HepG2 (cell line): ENCODE measurements around the gene FANCD2OS. TPM values are rescaled to one million over a fixed set of nuclear protein-coding genes. Genes with fewer than 3 reads are reported as not detected.

Experiments
- FOSL2 ChIP-seq: sonication (generic); formaldehyde crosslinking; IDR thresholded peaks from 2 replicates; pipeline ENCODE4 v1.4.0; 2020; ENCODE audit warnings: missing genetic modification reagents
- RFXAP ChIP-seq: sonication (generic); formaldehyde crosslinking; IDR thresholded peaks from 2 replicates; pipeline ENCODE4 v1.4.0; 2020; ENCODE audit warnings: missing genetic modification reagents, borderline replicate concordance
- SOX13 ChIP-seq, 3 experiments: fragments of 450-650 bp in 1 of 3; sonication (generic) in 1 of 3; formaldehyde crosslinking in 1 of 3; IDR thresholded peaks in 2 of 3; conservative IDR thresholded peaks in 1 of 3; 2 replicates each; pipeline versions ENCODE4 v1.5.0 to v1.6.1; 2016 to 2020; ENCODE audit warnings: antibody characterized with exemption in 1 of 3, mild to moderate bottlenecking in 1 of 3, missing compliant biosample characterization in 1 of 3, missing genetic modification reagents in 1 of 3, moderate library complexity in 1 of 3
- ZBTB42 ChIP-seq: sonication (generic); formaldehyde crosslinking; IDR thresholded peaks from 2 replicates; pipeline ENCODE4 v1.5.0; 2020; ENCODE audit warnings: mild to moderate bottlenecking, missing genetic modification reagents
- ZKSCAN5 ChIP-seq: sonication (generic); formaldehyde crosslinking; IDR thresholded peaks from 2 replicates; pipeline ENCODE4 v1.5.1; 2020; ENCODE audit warnings: mild to moderate bottlenecking, missing genetic modification reagents
- ZNF101 ChIP-seq: sonication (generic); formaldehyde crosslinking; IDR thresholded peaks from 2 replicates; pipeline ENCODE4 v1.4.0; 2020; ENCODE audit warnings: mild to moderate bottlenecking, low read depth, missing genetic modification reagents, borderline replicate concordance
- ZNF138 ChIP-seq: sonication (generic); formaldehyde crosslinking; IDR thresholded peaks from 2 replicates; pipeline ENCODE4 v1.5.0; 2020; ENCODE audit warnings: mild to moderate bottlenecking, low read depth, missing genetic modification reagents
- ZNF34 ChIP-seq: sonication (generic); formaldehyde crosslinking; IDR thresholded peaks from 2 replicates; pipeline ENCODE4 v1.4.0; 2020; ENCODE audit warnings: mild to moderate bottlenecking, missing genetic modification reagents, borderline replicate concordance
- ZNF484 ChIP-seq: sonication (generic); formaldehyde crosslinking; IDR thresholded peaks from 2 replicates; pipeline ENCODE4 v1.5.1; 2020; ENCODE audit warnings: mild to moderate bottlenecking, low read depth, missing genetic modification reagents, borderline replicate concordance
- ZNF709 ChIP-seq: sonication (generic); formaldehyde crosslinking; IDR thresholded peaks from 2 replicates; pipeline ENCODE4 v1.5.0; 2020; ENCODE audit warnings: mild to moderate bottlenecking, missing genetic modification reagents
- ZNF768 ChIP-seq: sonication (generic); formaldehyde crosslinking; IDR thresholded peaks from 2 replicates; pipeline ENCODE4 v1.4.0; 2020; ENCODE audit warnings: missing genetic modification reagents
- ZNF773 ChIP-seq: sonication (generic); formaldehyde crosslinking; IDR thresholded peaks from 2 replicates; pipeline ENCODE4 v1.4.0; 2020; ENCODE audit warnings: missing genetic modification reagents, borderline replicate concordance
- polyA plus RNA-seq, 8 experiments: library from polyadenylated mRNA; depleted of rRNA in 3 of 8; stranded (reverse) in 7 of 8; unstranded in 1 of 8; fragments of >200 nt; fragmentation: Illumina TruSeq in 4 of 8; extraction: Trizol in 4 of 8; gene quantifications; 2 replicates each; pipeline versions ENCODE4 v1.2.1 to v1.2.3, GENCODE V29; 2011 to 2016; ENCODE audit warnings: low read depth in 4 of 8, missing spikeins in 1 of 8, mixed read lengths in 1 of 8; ENCODE audit not compliant: insufficient read depth in 1 of 8
- total RNA-seq, 5 experiments: library from RNA; depleted of rRNA; stranded (reverse); fragments of >200 nt; fragmentation: Illumina TruSeq; extraction: Trizol; gene quantifications; 2 replicates each; pipeline ENCODE4 v1.2.3, GENCODE V29; 2016; ENCODE audit warnings: low read depth in 1 of 5
- TF ChIP-seq, protein P1 (sequence below): sonication (generic); formaldehyde crosslinking; IDR thresholded peaks from 2 replicates; pipeline ENCODE4 v1.4.0; 2020; ENCODE audit warnings: missing genetic modification reagents
- TF ChIP-seq, protein P2 (sequence below): sonication (generic); formaldehyde crosslinking; IDR thresholded peaks from 2 replicates; pipeline ENCODE4 v1.5.1; 2020; ENCODE audit warnings: missing genetic modification reagents, mild to moderate bottlenecking, borderline replicate concordance
- TF ChIP-seq, protein P3 (sequence below): sonication (generic); formaldehyde crosslinking; IDR thresholded peaks from 2 replicates; pipeline ENCODE4 v1.4.0; 2020; ENCODE audit warnings: mild to moderate bottlenecking, missing genetic modification reagents
- TF ChIP-seq, protein P4 (sequence below): sonication (generic); formaldehyde crosslinking; IDR thresholded peaks from 2 replicates; pipeline ENCODE4 v1.4.0; 2020; ENCODE audit warnings: missing genetic modification reagents, borderline replicate concordance

Gene FANCD2OS
- total and polyA plus RNA-seq, 2 of the 13 experiments (the other 11 are each of a cell fraction or from before 2014, with no cell fraction given) = not detected

DNA sequence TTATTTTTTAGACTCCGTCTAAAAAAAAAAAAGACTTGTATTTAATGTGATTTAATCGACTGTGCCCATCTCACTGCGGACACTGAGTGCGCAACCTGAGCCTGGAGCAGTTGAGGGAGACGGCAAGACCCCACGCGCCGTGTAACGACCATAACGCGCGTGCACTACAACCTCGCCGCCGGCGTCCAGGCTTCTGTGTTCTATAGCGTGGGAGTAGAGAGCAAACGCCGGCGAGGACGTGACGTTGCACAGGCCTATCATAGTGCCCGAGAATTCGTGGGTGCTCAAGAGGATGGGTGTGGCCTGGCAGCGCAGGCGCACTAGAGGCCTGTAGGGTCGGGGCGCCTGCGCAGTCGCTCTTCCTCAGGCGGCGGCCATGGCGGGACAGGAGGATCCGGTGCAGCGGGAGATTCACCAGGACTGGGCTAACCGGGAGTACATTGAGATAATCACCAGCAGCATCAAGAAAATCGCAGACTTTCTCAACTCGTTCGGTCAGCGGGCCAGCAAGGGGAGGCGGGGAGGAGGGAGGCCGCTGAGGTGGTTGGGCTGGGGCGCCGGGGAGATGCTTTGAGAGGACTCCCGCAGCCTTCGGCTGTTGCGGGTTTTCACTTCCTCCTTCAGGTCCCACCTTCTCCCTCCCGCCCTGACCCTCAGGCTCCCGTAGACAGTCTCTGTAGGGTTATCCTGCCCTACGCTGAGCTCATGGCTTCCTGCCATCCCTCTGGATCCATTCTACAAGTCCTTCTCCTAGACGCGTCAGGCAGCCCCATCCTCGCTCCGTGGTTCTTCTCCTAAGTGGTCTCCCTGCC is 7.5 kb upstream of the FANCD2OS start, which contains the start of gene BRK1 (continued):
- TF ChIP-seq, protein P1, sequence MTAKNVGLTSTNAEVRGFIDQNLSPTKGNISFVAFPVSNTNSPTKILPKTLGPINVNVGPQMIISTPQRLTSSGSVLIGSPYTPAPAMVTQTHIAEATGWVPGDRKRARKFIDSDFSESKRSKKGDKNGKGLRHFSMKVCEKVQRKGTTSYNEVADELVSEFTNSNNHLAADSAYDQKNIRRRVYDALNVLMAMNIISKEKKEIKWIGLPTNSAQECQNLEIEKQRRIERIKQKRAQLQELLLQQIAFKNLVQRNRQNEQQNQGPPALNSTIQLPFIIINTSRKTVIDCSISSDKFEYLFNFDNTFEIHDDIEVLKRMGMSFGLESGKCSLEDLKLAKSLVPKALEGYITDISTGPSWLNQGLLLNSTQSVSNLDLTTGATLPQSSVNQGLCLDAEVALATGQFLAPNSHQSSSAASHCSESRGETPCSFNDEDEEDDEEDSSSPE (CRISPR knock-in tag) = peak; percentile 63
- TF ChIP-seq ZNF709 = peak; percentile 70; the same call in 1 of the 2 replicates
- TF ChIP-seq, protein P2, sequence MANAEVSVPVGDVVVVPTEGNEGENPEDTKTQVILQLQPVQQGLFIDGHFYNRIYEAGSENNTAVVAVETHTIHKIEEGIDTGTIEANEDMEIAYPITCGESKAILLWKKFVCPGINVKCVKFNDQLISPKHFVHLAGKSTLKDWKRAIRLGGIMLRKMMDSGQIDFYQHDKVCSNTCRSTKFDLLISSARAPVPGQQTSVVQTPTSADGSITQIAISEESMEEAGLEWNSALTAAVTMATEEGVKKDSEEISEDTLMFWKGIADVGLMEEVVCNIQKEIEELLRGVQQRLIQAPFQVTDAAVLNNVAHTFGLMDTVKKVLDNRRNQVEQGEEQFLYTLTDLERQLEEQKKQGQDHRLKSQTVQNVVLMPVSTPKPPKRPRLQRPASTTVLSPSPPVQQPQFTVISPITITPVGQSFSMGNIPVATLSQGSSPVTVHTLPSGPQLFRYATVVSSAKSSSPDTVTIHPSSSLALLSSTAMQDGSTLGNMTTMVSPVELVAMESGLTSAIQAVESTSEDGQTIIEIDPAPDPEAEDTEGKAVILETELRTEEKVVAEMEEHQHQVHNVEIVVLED (CRISPR knock-in tag) = peak; percentile 76; the same call in 1 of the 2 replicates
- TF ChIP-seq ZNF101 (CRISPR knock-in tag) = no peak
- TF ChIP-seq, protein P3, sequence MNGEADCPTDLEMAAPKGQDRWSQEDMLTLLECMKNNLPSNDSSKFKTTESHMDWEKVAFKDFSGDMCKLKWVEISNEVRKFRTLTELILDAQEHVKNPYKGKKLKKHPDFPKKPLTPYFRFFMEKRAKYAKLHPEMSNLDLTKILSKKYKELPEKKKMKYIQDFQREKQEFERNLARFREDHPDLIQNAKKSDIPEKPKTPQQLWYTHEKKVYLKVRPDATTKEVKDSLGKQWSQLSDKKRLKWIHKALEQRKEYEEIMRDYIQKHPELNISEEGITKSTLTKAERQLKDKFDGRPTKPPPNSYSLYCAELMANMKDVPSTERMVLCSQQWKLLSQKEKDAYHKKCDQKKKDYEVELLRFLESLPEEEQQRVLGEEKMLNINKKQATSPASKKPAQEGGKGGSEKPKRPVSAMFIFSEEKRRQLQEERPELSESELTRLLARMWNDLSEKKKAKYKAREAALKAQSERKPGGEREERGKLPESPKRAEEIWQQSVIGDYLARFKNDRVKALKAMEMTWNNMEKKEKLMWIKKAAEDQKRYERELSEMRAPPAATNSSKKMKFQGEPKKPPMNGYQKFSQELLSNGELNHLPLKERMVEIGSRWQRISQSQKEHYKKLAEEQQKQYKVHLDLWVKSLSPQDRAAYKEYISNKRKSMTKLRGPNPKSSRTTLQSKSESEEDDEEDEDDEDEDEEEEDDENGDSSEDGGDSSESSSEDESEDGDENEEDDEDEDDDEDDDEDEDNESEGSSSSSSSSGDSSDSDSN (CRISPR knock-in tag) = peak; percentile 15; the same call in 1 of the 2 replicates
- TF ChIP-seq ZNF138 (CRISPR knock-in tag) = 0 out of 2 replicates have a peak, but pooled peaks have one; percentile 66
- no peak for TF ChIP-seq SOX13 (IDR thresholded peaks at IDR 0.05)
- TF ChIP-seq SOX13 (CRISPR knock-in tag; conservative IDR thresholded peaks at IDR 0.05 in 1 of 2, IDR thresholded peaks at IDR 0.05 in 1 of 2) = 0 out of 4 replicates have a peak, but pooled peaks of 1 of the 2 experiments have one; percentile 9
- TF ChIP-seq ZKSCAN5 (CRISPR knock-in tag) = no peak
- TF ChIP-seq, protein P4, sequence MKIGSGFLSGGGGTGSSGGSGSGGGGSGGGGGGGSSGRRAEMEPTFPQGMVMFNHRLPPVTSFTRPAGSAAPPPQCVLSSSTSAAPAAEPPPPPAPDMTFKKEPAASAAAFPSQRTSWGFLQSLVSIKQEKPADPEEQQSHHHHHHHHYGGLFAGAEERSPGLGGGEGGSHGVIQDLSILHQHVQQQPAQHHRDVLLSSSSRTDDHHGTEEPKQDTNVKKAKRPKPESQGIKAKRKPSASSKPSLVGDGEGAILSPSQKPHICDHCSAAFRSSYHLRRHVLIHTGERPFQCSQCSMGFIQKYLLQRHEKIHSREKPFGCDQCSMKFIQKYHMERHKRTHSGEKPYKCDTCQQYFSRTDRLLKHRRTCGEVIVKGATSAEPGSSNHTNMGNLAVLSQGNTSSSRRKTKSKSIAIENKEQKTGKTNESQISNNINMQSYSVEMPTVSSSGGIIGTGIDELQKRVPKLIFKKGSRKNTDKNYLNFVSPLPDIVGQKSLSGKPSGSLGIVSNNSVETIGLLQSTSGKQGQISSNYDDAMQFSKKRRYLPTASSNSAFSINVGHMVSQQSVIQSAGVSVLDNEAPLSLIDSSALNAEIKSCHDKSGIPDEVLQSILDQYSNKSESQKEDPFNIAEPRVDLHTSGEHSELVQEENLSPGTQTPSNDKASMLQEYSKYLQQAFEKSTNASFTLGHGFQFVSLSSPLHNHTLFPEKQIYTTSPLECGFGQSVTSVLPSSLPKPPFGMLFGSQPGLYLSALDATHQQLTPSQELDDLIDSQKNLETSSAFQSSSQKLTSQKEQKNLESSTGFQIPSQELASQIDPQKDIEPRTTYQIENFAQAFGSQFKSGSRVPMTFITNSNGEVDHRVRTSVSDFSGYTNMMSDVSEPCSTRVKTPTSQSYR (CRISPR knock-in tag) = 0 out of 2 replicates have a peak, but pooled peaks have one; percentile 27
- TF ChIP-seq FOSL2 (CRISPR knock-in tag) = peak; percentile 60; the same call in 1 of the 2 replicates
- TF ChIP-seq ZNF484 (CRISPR knock-in tag) = no peak
- TF ChIP-seq ZNF773 (CRISPR knock-in tag) = peak; percentile 91; the same call in 1 of the 2 replicates
- peak; percentile 62; the same call in 1 of the 2 replicates for TF ChIP-seq RFXAP (CRISPR knock-in tag)
- TF ChIP-seq ZBTB42 (CRISPR knock-in tag) = peak; percentile 68; the same call in 1 of the 2 replicates
- TF ChIP-seq ZNF34 (CRISPR knock-in tag) = no peak
- peak; percentile 44; the same call in 1 of the 2 replicates for TF ChIP-seq ZNF768 (CRISPR knock-in tag)
